ENCODE measurements around the gene GSC2. TPM values are rescaled to one million over a fixed set of nuclear protein-coding genes. Genes with fewer than 3 reads are reported as not detected.

GSC2 gene
- total and polyA plus RNA-seq, 9 of the 15 experiments (the other 6 are each of a cell fraction or from before 2014, with no cell fraction given) = not detected

DNA sequence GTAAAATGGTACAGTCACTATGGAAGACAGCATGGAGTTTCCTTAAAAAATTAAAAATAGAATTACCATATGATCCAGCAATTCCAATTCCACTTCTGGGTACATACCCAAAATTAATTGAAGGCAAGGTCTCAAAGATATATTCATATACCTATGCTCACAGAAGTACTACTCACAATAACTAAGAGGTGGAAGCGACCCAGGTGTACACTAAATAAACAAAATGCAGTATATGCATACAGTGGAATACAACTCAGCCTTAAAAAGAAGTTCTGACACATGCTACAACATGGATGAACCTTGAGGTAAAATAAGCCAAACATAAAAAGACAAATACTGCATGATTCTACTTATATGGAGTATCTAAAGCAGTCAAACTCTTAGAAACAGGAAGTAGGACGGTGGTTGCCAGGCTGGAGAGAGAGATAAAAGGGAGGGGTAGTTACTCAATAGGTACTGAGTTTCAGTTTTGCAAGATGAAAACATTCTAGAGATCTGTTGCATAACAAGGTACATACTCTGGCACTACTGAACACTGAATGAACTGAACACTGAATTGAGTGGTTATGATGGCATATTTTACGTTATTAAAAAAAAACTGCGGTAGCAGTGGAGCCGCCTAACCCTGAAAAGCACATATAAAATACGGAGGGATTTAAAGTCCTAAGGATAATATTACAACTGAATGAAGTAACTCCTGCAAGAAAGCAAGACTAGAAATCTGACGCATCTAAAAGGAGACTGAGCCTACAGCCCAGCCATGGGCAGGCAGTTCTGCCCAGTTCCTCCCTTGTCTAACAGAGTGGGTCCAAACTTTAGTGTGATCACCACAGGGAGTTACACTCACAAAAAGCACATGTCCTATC is 40.7 kb downstream of the GSC2 start (continued):
- TF ChIP-seq MEF2D (tag; conservative IDR thresholded peaks at IDR 0.05; ENCODE audit: low read depth) = peak; percentile 18; the same call in 1 of the 2 replicates
- TF ChIP-seq MED1 (CRISPR knock-in tag; IDR thresholded peaks at IDR 0.05; ENCODE audit: borderline replicate concordance) = no peak
- no peak for TF ChIP-seq KHSRP (IDR thresholded peaks at IDR 0.05)
- TF ChIP-seq PCBP1 (IDR thresholded peaks at IDR 0.05; ENCODE audit: low read depth, low read length, poor library complexity, severe bottlenecking) = no peak
- TF ChIP-seq KDM4B (IDR thresholded peaks at IDR 0.05; ENCODE audit: borderline replicate concordance in 2 of 2, low read depth in 1 of 2) = no peak
- peak; percentile 76; the same call in 1 of the 2 replicates for TF ChIP-seq ZNF584 (CRISPR knock-in tag; IDR thresholded peaks at IDR 0.05; ENCODE audit: low read depth)
- TF ChIP-seq NR2C1 (IDR thresholded peaks at IDR 0.05) = no peak
- no peak for TF ChIP-seq NR2C1 (tag; IDR thresholded peaks at IDR 0.05)
- no peak; the same call in 1 of the 2 replicates for TF ChIP-seq CHAMP1 (IDR thresholded peaks at IDR 0.05)
- TF ChIP-seq ELK1 (CRISPR knock-in tag; IDR thresholded peaks at IDR 0.05) = no peak
- TF ChIP-seq, protein P1, sequence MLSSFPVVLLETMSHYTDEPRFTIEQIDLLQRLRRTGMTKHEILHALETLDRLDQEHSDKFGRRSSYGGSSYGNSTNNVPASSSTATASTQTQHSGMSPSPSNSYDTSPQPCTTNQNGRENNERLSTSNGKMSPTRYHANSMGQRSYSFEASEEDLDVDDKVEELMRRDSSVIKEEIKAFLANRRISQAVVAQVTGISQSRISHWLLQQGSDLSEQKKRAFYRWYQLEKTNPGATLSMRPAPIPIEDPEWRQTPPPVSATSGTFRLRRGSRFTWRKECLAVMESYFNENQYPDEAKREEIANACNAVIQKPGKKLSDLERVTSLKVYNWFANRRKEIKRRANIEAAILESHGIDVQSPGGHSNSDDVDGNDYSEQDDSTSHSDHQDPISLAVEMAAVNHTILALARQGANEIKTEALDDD (IDR thresholded peaks at IDR 0.05) = peak; percentile 86; the same call in 1 of the 2 replicates
- TF ChIP-seq SMAD3 (CRISPR knock-in tag; conservative IDR thresholded peaks at IDR 0.05) = 0 out of 2 replicates have a peak, but pooled peaks have one; percentile 7
- peak; percentile 96 for TF ChIP-seq EP300 (IDR thresholded peaks at IDR 0.05; ENCODE audit: low read length)
- peak; percentile 88; the same call in 1 of the 2 replicates for TF ChIP-seq NCOA1 (IDR thresholded peaks at IDR 0.05; ENCODE audit: low read depth)
- peak; percentile 93; a peak in 3 of 4 replicates for TF ChIP-seq TBL1XR1 (IDR thresholded peaks at IDR 0.05; ENCODE audit: low read length in 2 of 2)
- TF ChIP-seq ERF (CRISPR knock-in tag; IDR thresholded peaks at IDR 0.05) = peak; percentile 35; the same call in 1 of the 2 replicates

All from K562 (cell line).